GM12878 (cell line): ENCODE data around the gene EIF2D. TPM values are rescaled to one million over a fixed set of nuclear protein-coding genes. Genes with fewer than 3 reads are reported as not detected.
A peak's percentile ranks its signal among the peaks of the same experiment; 100 is the strongest.

Experiments used
- BHLHE40 ChIP-seq, 2 experiments: fragments of 450-650 bp in 1 of 2; IDR thresholded peaks; 2 replicates each; pipeline ENCODE4 v1.6.1; 2011 to 2017; ENCODE audit warnings: low read depth in 2 of 2, borderline replicate concordance in 1 of 2, improper control_type of control experiment in 1 of 2, low read length in 1 of 2, mild to moderate bottlenecking in 1 of 2
- CEBPB ChIP-seq, 2 experiments: fragments of 150-350 bp in 1 of 2; IDR thresholded peaks; 2 replicates each; pipeline ENCODE4 v1.6.1; 2012 to 2014; ENCODE audit warnings: low read depth in 2 of 2, low read length in 2 of 2, borderline replicate concordance in 1 of 2, inconsistent platforms in 1 of 2
- CREB1 ChIP-seq: IDR thresholded peaks from 2 replicates; pipeline ENCODE4 v1.6.1; 2012; ENCODE audit warnings: low read depth, mild to moderate bottlenecking, inconsistent platforms
- DPF2 ChIP-seq: fragments of 450-650 bp; IDR thresholded peaks from 2 replicates; pipeline ENCODE4 v1.6.1; 2017; ENCODE audit warnings: mild to moderate bottlenecking
- EGR1 ChIP-seq, 2 experiments: IDR thresholded peaks; 1 replicate in 1 of 2; 2 replicates in 1 of 2; pipeline ENCODE4 v1.6.1; 2011 to 2012; ENCODE audit warnings: low read depth in 2 of 2, low read length in 2 of 2, borderline replicate concordance in 1 of 2, mild to moderate bottlenecking in 1 of 2, moderate library complexity in 1 of 2
- EP300 ChIP-seq, 2 experiments: fragments of 150-350 bp in 1 of 2; IDR thresholded peaks; 2 replicates each; pipeline ENCODE4 v1.6.1; 2011 to 2012; ENCODE audit warnings: low read depth in 2 of 2, low read length in 2 of 2, borderline replicate concordance in 1 of 2, improper control_type of control experiment in 1 of 2, inconsistent platforms in 1 of 2; ENCODE audit not compliant: control insufficient read depth in 1 of 2
- GATAD2B ChIP-seq: fragments of 450-650 bp; conservative IDR thresholded peaks from 2 replicates; pipeline ENCODE4 v1.6.1; 2017; ENCODE audit warnings: low read depth, mild to moderate bottlenecking, moderate library complexity
- IRF5 ChIP-seq: fragments of 450-650 bp; IDR thresholded peaks from 2 replicates; pipeline ENCODE4 v1.6.1; 2017; ENCODE audit warnings: borderline replicate concordance
- NFXL1 ChIP-seq: fragments of 450-650 bp; IDR thresholded peaks from 2 replicates; pipeline ENCODE4 v1.6.1; 2017; ENCODE audit warnings: antibody characterized with exemption, mild to moderate bottlenecking, borderline replicate concordance
- NFYB ChIP-seq: IDR thresholded peaks from 2 replicates; pipeline ENCODE4 v1.6.1; 2011; ENCODE audit warnings: low read depth, mild to moderate bottlenecking, low read length, improper control_type of control experiment, moderate library complexity; ENCODE audit not compliant: insufficient read depth
- NRF1 ChIP-seq: conservative IDR thresholded peaks from 2 replicates; pipeline ENCODE4 v1.6.1; 2011; ENCODE audit warnings: mild to moderate bottlenecking, low read depth, low read length, improper control_type of control experiment
- PAX8 ChIP-seq: fragments of 450-650 bp; IDR thresholded peaks from 2 replicates; pipeline ENCODE4 v1.6.1; 2017; ENCODE audit warnings: mild to moderate bottlenecking, moderate library complexity
- PML ChIP-seq: IDR thresholded peaks from 2 replicates; pipeline ENCODE4 v1.6.1; 2012; ENCODE audit warnings: low read length, inconsistent platforms
- POU2F2 ChIP-seq: IDR thresholded peaks from 3 replicates; pipeline ENCODE4 v1.6.1; 2011; ENCODE audit warnings: low read depth, mild to moderate bottlenecking, low read length, borderline replicate concordance
- RB1 ChIP-seq: fragments of 450-650 bp; formaldehyde crosslinking; IDR thresholded peaks from 2 replicates; pipeline ENCODE4 v1.6.1; 2017; ENCODE audit warnings: mild to moderate bottlenecking, borderline replicate concordance
- RELB ChIP-seq: fragments of 450-650 bp; IDR thresholded peaks from 2 replicates; pipeline ENCODE4 v1.6.1; 2017; ENCODE audit warnings: low read depth, mild to moderate bottlenecking, moderate library complexity
- SMAD1 ChIP-seq: fragments of 450-650 bp; IDR thresholded peaks from 2 replicates; pipeline ENCODE4 v1.6.1; 2018; ENCODE audit warnings: mild to moderate bottlenecking, low read depth; ENCODE audit not compliant: partially characterized antibody
- SMAD5 ChIP-seq: IDR thresholded peaks from 2 replicates; pipeline ENCODE4 v1.6.1; 2016; ENCODE audit warnings: antibody characterized with exemption, low read depth
- SREBF1 ChIP-seq: IDR thresholded peaks from 2 replicates; pipeline ENCODE4 v1.6.1; 2012; ENCODE audit warnings: mild to moderate bottlenecking, low read length
- SUPT20H ChIP-seq: IDR thresholded peaks from 2 replicates; pipeline ENCODE4 v1.6.1; 2011; ENCODE audit warnings: low read depth, mild to moderate bottlenecking, low read length, moderate library complexity, borderline replicate concordance; ENCODE audit not compliant: control insufficient read depth
- WRNIP1 ChIP-seq: IDR thresholded peaks from 2 replicates; pipeline ENCODE4 v1.6.1; 2011; ENCODE audit warnings: low read depth, low read length, improper control_type of control experiment, borderline replicate concordance
- ZBTB4 ChIP-seq: fragments of 450-650 bp; formaldehyde crosslinking; IDR thresholded peaks from 2 replicates; pipeline ENCODE4 v1.4.0; 2022; ENCODE audit warnings: mild to moderate bottlenecking, moderate library complexity
- ZNF274 ChIP-seq: IDR thresholded peaks from one replicate; pipeline ENCODE4 v1.8.0; 2011; ENCODE audit not compliant: insufficient read length, insufficient read depth
- ZNF384 ChIP-seq: IDR thresholded peaks from 2 replicates; pipeline ENCODE4 v1.6.1; 2012; ENCODE audit warnings: low read depth, mild to moderate bottlenecking, low read length, improper control_type of control experiment, borderline replicate concordance
- ZZZ3 ChIP-seq: IDR thresholded peaks from 2 replicates; pipeline ENCODE4 v1.6.1; 2011; ENCODE audit warnings: low read depth; ENCODE audit not compliant: control insufficient read depth, insufficient read length
- polyA plus RNA-seq, 11 experiments: library from polyadenylated mRNA; depleted of rRNA in 4 of 11; unstranded in 6 of 11; stranded (reverse) in 5 of 11; fragments of >200 nt; fragmentation: Nextera tagmentation in 4 of 11; fragmentation: Illumina TruSeq in 1 of 11; extraction: Ambion mirVana in 4 of 11; extraction: Trizol in 1 of 11; gene quantifications; 1 replicate in 1 of 11; 2 replicates in 10 of 11; pipeline versions ENCODE4 v1.2.1 to v1.2.3, GENCODE V29; 2011 to 2016; ENCODE audit warnings: inconsistent platforms in 2 of 11, missing spikeins in 2 of 11, low read depth in 1 of 11
- total RNA-seq, 4 experiments: library from RNA; depleted of rRNA in 3 of 4; stranded (reverse); fragments of >200 nt in 3 of 4; fragmentation: Illumina TruSeq in 1 of 4; extraction: Trizol in 1 of 4; gene quantifications; 2 replicates each; pipeline versions ENCODE4 v1.2.1 to v1.2.3, GENCODE V29; 2013 to 2021

The EIF2D gene
- total and polyA plus RNA-seq, 10 of the 15 experiments (the other 5 are each of a cell fraction or from before 2014, with no cell fraction given), result 65.2 to 133 (median 79.0) TPM

GRCh38 chr1:206579747-206580437, 32.4 kb downstream of the EIF2D start (continued):
- TF ChIP-seq CREB1, result peak; percentile 95
- no peak for TF ChIP-seq SMAD5
- TF ChIP-seq POU2F2, result peak; percentile 59; the same call in 2 of the 3 replicates
- no peak for TF ChIP-seq CEBPB (IDR thresholded peaks at IDR 0.05; ENCODE audit: borderline replicate concordance in 1 of 2, low read depth in 2 of 2, low read length in 2 of 2)
- TF ChIP-seq BHLHE40 (IDR thresholded peaks at IDR 0.05; ENCODE audit: borderline replicate concordance in 1 of 2, low read depth in 2 of 2, low read length in 1 of 2), result peak; percentile 57 to 74
- TF ChIP-seq IRF5, result no peak
- TF ChIP-seq SMAD1, result no peak
- TF ChIP-seq ZNF384, result no peak
- no peak for TF ChIP-seq NRF1
- no peak for TF ChIP-seq PAX8
- no peak for TF ChIP-seq ZBTB4 (CRISPR knock-in tag)
- TF ChIP-seq RELB, result peak; percentile 79
- TF ChIP-seq WRNIP1, result no peak
- no peak for TF ChIP-seq EGR1 (IDR thresholded peaks at IDR 0.05; ENCODE audit: borderline replicate concordance in 1 of 2, low read depth in 2 of 2, low read length in 2 of 2)
- no peak; the same call in 1 of the 2 replicates for TF ChIP-seq PML
- no peak for TF ChIP-seq SREBF1
- TF ChIP-seq GATAD2B, result peak; percentile 68; the same call in 1 of the 2 replicates
- TF ChIP-seq DPF2, result peak; percentile 89
- no peak for TF ChIP-seq NFXL1
- peak; percentile 64 to 71; a peak in 3 of 4 replicates for TF ChIP-seq EP300 (IDR thresholded peaks at IDR 0.05; ENCODE audit: borderline replicate concordance in 1 of 2, control insufficient read depth in 1 of 2, low read depth in 2 of 2, low read length in 2 of 2)
- no peak for TF ChIP-seq SUPT20H
- TF ChIP-seq NFYB, result no peak
- TF ChIP-seq ZZZ3, result no peak
- no peak for TF ChIP-seq RB1
- TF ChIP-seq ZNF274, result no peak
